A549 (cell line): ENCODE data around the gene SH2D4B. TPM values are rescaled to one million over a fixed set of nuclear protein-coding genes. Genes with fewer than 3 reads are reported as not detected.

ENCODE experiments used
- ATAC-seq, 2 experiments: fragments of 200-7000 bp in 1 of 2; fragments of >200 bp in 1 of 2; cut with Nextera tagmentation in 1 of 2; cut with Tn5 transposase in 1 of 2; 3 replicates each; pipeline versions ENCODE4 v1.8.0 to v1.9.1; 2018 to 2020; ENCODE audit warnings: mild to moderate bottlenecking in 1 of 2, moderate library complexity in 1 of 2
- CTCF ChIA-PET: fragments of 300-600 bp; sonication (Branson Sonifier 250); formaldehyde crosslinking; extraction: SDS; loops from one replicate; lab custom pipeline; 2021; ENCODE audit warnings: antibody characterized with exemption, inconsistent platforms; lab: Yijun Ruan, JAX
- POLR2A ChIA-PET: fragments of 350-600 bp; formaldehyde crosslinking; extraction: SDS; loops from one replicate; lab custom pipeline; 2021; ENCODE audit warnings: antibody characterized with exemption, inconsistent platforms; lab: Yijun Ruan, JAX
- DNase-seq, 2 experiments: peaks; one replicate each; pipeline versions ENCODE4 v3.0.0 to v3.0.0-alpha.2; 2011 to 2016; ENCODE audit warnings: low read depth in 1 of 2, low spot score in 1 of 2
- FAIRE-seq: peaks from 2 replicates; lab custom pipeline; 2011; peaks lifted over from hg19 to GRCh38; lab: Jason Lieb, UNC
- H3K27ac ChIP-seq, 2 experiments: fragments of >200 bp; sonication (Bioruptor Twin); formaldehyde crosslinking; 3 replicates each; pipeline ENCODE4 v1.5.1; 2016 to 2017
- H3K4me1 ChIP-seq: fragments of >200 bp; sonication (Bioruptor Twin); formaldehyde crosslinking; 3 replicates; pipeline ENCODE4 v1.6.1; 2016
- H3K4me2 ChIP-seq: fragments of >200 bp; sonication (Bioruptor Twin); formaldehyde crosslinking; 3 replicates; pipeline ENCODE4 v1.6.1; 2016
- H3K4me3 ChIP-seq: fragments of >200 bp; sonication (Bioruptor Twin); formaldehyde crosslinking; 3 replicates; pipeline ENCODE4 v1.5.1; 2016
- H3K9me3 ChIP-seq: fragments of >200 bp; sonication (Bioruptor Twin); formaldehyde crosslinking; 3 replicates; pipeline ENCODE4 v1.6.1; 2016
- CBX2 ChIP-seq: fragments of 200-600 bp; sonication (generic); IDR thresholded peaks from 2 replicates; pipeline ENCODE4 v1.6.1; 2016; ENCODE audit warnings: low read depth, mild to moderate bottlenecking, borderline replicate concordance
- CEBPB ChIP-seq, 2 experiments: fragments of >200 bp in 1 of 2; sonication (Bioruptor Twin) in 1 of 2; formaldehyde crosslinking in 1 of 2; IDR thresholded peaks; 2 replicates each; pipeline ENCODE4 v1.6.1; 2012 to 2016
- EP300 ChIP-seq, 2 experiments: fragments of >200 bp; sonication (Bioruptor Twin); formaldehyde crosslinking; IDR thresholded peaks; 2 replicates in 1 of 2; 3 replicates in 1 of 2; pipeline ENCODE4 v1.6.1; 2016 to 2017
- FOSL2 ChIP-seq, 2 experiments: fragments of 450-650 bp in 1 of 2; fragments of >200 bp in 1 of 2; sonication (Bioruptor Twin) in 1 of 2; formaldehyde crosslinking; IDR thresholded peaks; 2 replicates each; pipeline versions ENCODE4 v1.5.0 to v1.6.1; 2016 to 2020; ENCODE audit warnings: mild to moderate bottlenecking in 1 of 2, moderate library complexity in 1 of 2
- GATA3 ChIP-seq: IDR thresholded peaks from 2 replicates; pipeline ENCODE4 v1.6.1; 2012; ENCODE audit warnings: borderline replicate concordance
- HEYL ChIP-seq: fragments of 250-450 bp; sonication (Bioruptor Pico); IDR thresholded peaks from 2 replicates; pipeline ENCODE4 v1.8.0; 2021; ENCODE audit warnings: mild to moderate bottlenecking, moderate library complexity
- HMGXB4 ChIP-seq: fragments of 250-450 bp; sonication (Bioruptor Pico); IDR thresholded peaks from 2 replicates; pipeline ENCODE4 v1.5.0; 2021; ENCODE audit warnings: mild to moderate bottlenecking, moderate library complexity, borderline replicate concordance
- HOXB13 ChIP-seq: fragments of 250-450 bp; sonication (Bioruptor Pico); IDR thresholded peaks from 2 replicates; pipeline ENCODE4 v1.5.0; 2020; ENCODE audit warnings: low read depth, mild to moderate bottlenecking, moderate library complexity
- HOXB5 ChIP-seq: fragments of 250-450 bp; sonication (Bioruptor Pico); IDR thresholded peaks from 2 replicates; pipeline ENCODE4 v1.5.0; 2020; ENCODE audit warnings: mild to moderate bottlenecking, moderate library complexity
- JUN ChIP-seq, 2 experiments: fragments of >200 bp; sonication (Bioruptor Twin); formaldehyde crosslinking; IDR thresholded peaks; 2 replicates in 1 of 2; 3 replicates in 1 of 2; pipeline ENCODE4 v1.6.1; 2016 to 2017
- JUNB ChIP-seq: fragments of >200 bp; sonication (Bioruptor Twin); formaldehyde crosslinking; IDR thresholded peaks from 2 replicates; pipeline ENCODE4 v1.6.1; 2016
- NPAS2 ChIP-seq: fragments of 250-450 bp; sonication (Bioruptor Pico); IDR thresholded peaks from 2 replicates; pipeline ENCODE4 v1.8.0; 2022; ENCODE audit warnings: mild to moderate bottlenecking, moderate library complexity, borderline replicate concordance
- POLR2A ChIP-seq: IDR thresholded peaks from 2 replicates; pipeline ENCODE4 v1.6.1; 2012; ENCODE audit warnings: mild to moderate bottlenecking, low read length
- RAD21 ChIP-seq, 2 experiments: fragments of >200 bp in 1 of 2; sonication (Bioruptor Twin) in 1 of 2; formaldehyde crosslinking in 1 of 2; IDR thresholded peaks in 1 of 2; conservative IDR thresholded peaks in 1 of 2; 2 replicates in 1 of 2; 3 replicates in 1 of 2; pipeline ENCODE4 v1.6.1; 2012 to 2018; ENCODE audit warnings: inconsistent platforms in 1 of 2
- RARB ChIP-seq: fragments of 250-450 bp; sonication (Bioruptor Pico); IDR thresholded peaks from 2 replicates; pipeline ENCODE4 v1.8.0; 2021; ENCODE audit warnings: mild to moderate bottlenecking, moderate library complexity
- TFCP2L1 ChIP-seq: fragments of 250-450 bp; sonication (Bioruptor Pico); IDR thresholded peaks from 2 replicates; pipeline ENCODE4 v1.5.0; 2021; ENCODE audit warnings: mild to moderate bottlenecking
- USF2 ChIP-seq: fragments of 450-650 bp; IDR thresholded peaks from 2 replicates; pipeline ENCODE4 v1.6.1; 2014; ENCODE audit warnings: antibody characterized with exemption
- WGBS: methylation state at CpG from one replicate; pipeline ENCODE4 v1.1.6; 2017; ENCODE audit errors: missing lambda C conversion rate; 5-methylcytosine and 5-hydroxymethylcytosine counted together
- polyA plus RNA-seq, 4 experiments: library from polyadenylated mRNA; depleted of rRNA in 3 of 4; stranded (reverse); fragments of >200 nt; fragmentation: RNase III in 1 of 4; extraction: RNeasy Plus Mini Kit Qiagen cat#74134 plus additional on column Dnase treatment in 1 of 4; gene quantifications; 2 replicates in 3 of 4; 3 replicates in 1 of 4; pipeline ENCODE4 v1.2.3, GENCODE V29; 2011 to 2017
- TF ChIP-seq, protein P1 (sequence below): fragments of >200 bp; sonication (Bioruptor Twin); formaldehyde crosslinking; IDR thresholded peaks from 2 replicates; pipeline ENCODE4 v1.6.1; 2016
- TF ChIP-seq, protein P2 (sequence below): IDR thresholded peaks from 2 replicates; pipeline ENCODE4 v1.6.1; 2012
- TF ChIP-seq, protein P3 (sequence below): IDR thresholded peaks from 2 replicates; pipeline ENCODE4 v1.6.1; 2012; ENCODE audit warnings: low read depth, borderline replicate concordance
- TF ChIP-seq, protein P4 (sequence below): fragments of >200 bp; sonication (Bioruptor Twin); formaldehyde crosslinking; IDR thresholded peaks from 3 replicates; pipeline ENCODE4 v1.6.1; 2016

Gene SH2D4B
- polyA plus RNA-seq, 2 of the 4 experiments (the other 2 are of a cell fraction) = 0.01 to 0.12 TPM

- ChIA-PET POLR2A (interaction anchor here (0.8 to 1.0 kb wide), 3 partner anchors 45 to 56 kb away, joined by 3 to 4 read pairs (median 4); no protein-coding TSS in a partner anchor), CTCF (interaction anchor here (0.8 to 21.6 kb wide), 5 partner anchors 11 to 414 kb away, joined by 3 to 928 read pairs (median 4); partner anchors contain the start of gene TSPAN14)
- peak overlapping the region; percentile 100 for H3K27ac ChIP-seq
- peak overlapping the region; percentile 8; the same call in 1 of the 3 replicates for H3K4me3 ChIP-seq
- FAIRE-seq (peak; percentile 39), ATAC-seq (peak; percentile 11 to 57; a peak in 3 of 6 replicates), DNase-seq (peak; percentile 77 to 85)
- peak overlapping the region; percentile 55 for H3K4me2 ChIP-seq
- peaks cover 87% of the 10 kb centered on the region for H3K4me1 ChIP-seq
- WGBS = 30% methylated on average over 16 of the region's 18 CpGs
- TF ChIP-seq CBX2 (no peak), RAD21 (conservative IDR thresholded peaks at IDR 0.05 in 1 of 2, IDR thresholded peaks at IDR 0.05 in 1 of 2) (peak in 1 of 2 experiments; percentile 26; a peak in 1 of 5 replicates), NPAS2 (CRISPR knock-in tag) (0 out of 2 replicates have a peak, but pooled peaks have one; percentile 35), HOXB5 (0 out of 2 replicates have a peak, but pooled peaks have one; percentile 13), EP300 (IDR thresholded peaks at IDR 0.05) (peak; percentile 87 to 92; a peak in 4 of 5 replicates), RARB (CRISPR knock-in tag) (no peak), USF2 (0 out of 2 replicates have a peak, but pooled peaks have one; percentile 5), FOSL2 (IDR thresholded peaks at IDR 0.05) (peak; percentile 76), FOSL2 (CRISPR knock-in tag; IDR thresholded peaks at IDR 0.05) (peak; percentile 89), HMGXB4 (CRISPR knock-in tag) (no peak), TFCP2L1 (CRISPR knock-in tag) (no peak), JUN (IDR thresholded peaks at IDR 0.05) (peak; percentile 57 to 90; a peak in 3 of 5 replicates), JUNB (peak; percentile 83), HEYL (CRISPR knock-in tag) (0 out of 2 replicates have a peak, but pooled peaks have one; percentile 34), CEBPB (IDR thresholded peaks at IDR 0.05) (peak in 1 of 2 experiments; percentile 32; a peak in 1 of 4 replicates), POLR2A (no peak), GATA3 (peak; percentile 92), HOXB13 (CRISPR knock-in tag) (peak; percentile 57; the same call in 1 of the 2 replicates)
- TF ChIP-seq, protein P1, sequence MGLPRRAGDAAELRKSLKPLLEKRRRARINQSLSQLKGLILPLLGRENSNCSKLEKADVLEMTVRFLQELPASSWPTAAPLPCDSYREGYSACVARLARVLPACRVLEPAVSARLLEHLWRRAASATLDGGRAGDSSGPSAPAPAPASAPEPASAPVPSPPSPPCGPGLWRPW = no peak
- TF ChIP-seq, protein P2, sequence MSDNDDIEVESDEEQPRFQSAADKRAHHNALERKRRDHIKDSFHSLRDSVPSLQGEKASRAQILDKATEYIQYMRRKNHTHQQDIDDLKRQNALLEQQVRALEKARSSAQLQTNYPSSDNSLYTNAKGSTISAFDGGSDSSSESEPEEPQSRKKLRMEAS = peak; percentile 86; the same call in 1 of the 2 replicates
- TF ChIP-seq, protein P3, sequence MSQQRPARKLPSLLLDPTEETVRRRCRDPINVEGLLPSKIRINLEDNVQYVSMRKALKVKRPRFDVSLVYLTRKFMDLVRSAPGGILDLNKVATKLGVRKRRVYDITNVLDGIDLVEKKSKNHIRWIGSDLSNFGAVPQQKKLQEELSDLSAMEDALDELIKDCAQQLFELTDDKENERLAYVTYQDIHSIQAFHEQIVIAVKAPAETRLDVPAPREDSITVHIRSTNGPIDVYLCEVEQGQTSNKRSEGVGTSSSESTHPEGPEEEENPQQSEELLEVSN = peak; percentile 80
- TF ChIP-seq, protein P4, sequence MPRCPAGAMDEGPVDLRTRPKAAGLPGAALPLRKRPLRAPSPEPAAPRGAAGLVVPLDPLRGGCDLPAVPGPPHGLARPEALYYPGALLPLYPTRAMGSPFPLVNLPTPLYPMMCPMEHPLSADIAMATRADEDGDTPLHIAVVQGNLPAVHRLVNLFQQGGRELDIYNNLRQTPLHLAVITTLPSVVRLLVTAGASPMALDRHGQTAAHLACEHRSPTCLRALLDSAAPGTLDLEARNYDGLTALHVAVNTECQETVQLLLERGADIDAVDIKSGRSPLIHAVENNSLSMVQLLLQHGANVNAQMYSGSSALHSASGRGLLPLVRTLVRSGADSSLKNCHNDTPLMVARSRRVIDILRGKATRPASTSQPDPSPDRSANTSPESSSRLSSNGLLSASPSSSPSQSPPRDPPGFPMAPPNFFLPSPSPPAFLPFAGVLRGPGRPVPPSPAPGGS = peak; percentile 39; the same call in 1 of the 3 replicates
- H3K9me3 ChIP-seq = no peaks in the 10 kb centered on the region
These were observed 28.1 kb upstream of the SH2D4B start for GRCh38 chr10:80509403-80510161.
